ENCODE measurements around the gene ZNF648. TPM values are rescaled to one million over a fixed set of nuclear protein-coding genes. Genes with fewer than 3 reads are reported as not detected.

Gene ZNF648
- total RNA-seq, result under 0.01 TPM in 1 of 2 replicates, not detected in the other

GRCh38 chr1:182061594-182061993 is at the start of gene ZNF648:
TSS of gene ZNF648 (minus strand) at chr1:182061712. CDS start at chr1:182058010, 3,702 bp downstream.

